HG03280 (cell line): ENCODE data around the gene GHRL.
A peak's percentile ranks its signal among the peaks of the same experiment; 100 is the strongest.
"Not testable (repeated sequence)": the region's sequence is repeated elsewhere in the genome, so short reads cannot be mapped to it uniquely, and the experiment has no call there.

Experiments used
- ATAC-seq: cut with Tn5 transposase; IDR thresholded peaks from one replicate; pipeline ENCODE4 v1.9.1; 2021; ENCODE audit warnings: mild to moderate bottlenecking, moderate library complexity; ENCODE audit not compliant: unreplicated experiment

The GHRL gene

DNA sequence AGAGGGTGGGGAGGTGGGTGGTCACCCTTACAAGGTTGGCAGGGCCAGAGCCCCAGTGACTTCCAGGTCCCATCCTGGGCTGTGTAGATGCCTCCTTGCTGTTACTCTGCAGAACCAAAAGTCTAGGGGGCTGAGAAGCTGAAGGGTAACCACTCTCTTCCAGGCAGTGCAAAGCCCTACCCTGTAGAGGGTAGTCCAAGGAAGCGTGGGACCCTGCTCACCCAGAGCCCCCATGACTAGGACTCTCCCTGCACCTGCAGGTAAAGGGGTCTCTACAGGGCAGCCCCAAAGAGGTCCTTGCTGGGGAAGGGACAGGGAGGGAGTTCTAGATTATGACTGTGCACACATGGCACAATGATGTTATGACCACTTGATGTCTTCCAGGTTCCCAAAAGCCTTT lies 14.2 kb downstream of the GHRL start:
- no peak for ATAC-seq

DNA sequence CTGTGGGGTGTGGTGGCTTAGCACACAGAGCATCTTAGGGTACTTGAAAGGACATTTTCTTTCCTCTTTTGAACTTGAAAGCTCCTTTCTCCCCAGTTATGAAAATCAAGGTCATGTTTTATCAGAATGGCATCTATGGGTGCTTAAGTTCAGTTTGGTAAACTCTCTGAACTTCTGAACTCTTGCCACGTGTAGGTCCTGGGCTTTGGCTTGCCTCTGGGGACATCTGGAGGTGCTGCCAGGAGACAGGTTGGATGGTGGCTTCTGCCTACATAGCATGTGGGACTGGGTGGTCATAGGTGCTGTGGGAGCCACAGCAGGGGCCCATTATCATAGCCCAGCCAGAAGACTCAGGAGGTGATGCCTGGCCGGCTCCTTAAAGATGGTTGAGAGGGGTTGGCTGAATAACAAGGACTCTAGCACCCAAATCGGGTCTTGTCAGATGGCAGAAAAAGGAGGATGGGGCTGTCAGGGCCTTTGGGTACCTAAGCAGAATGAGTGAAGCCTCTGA lies 15.6 kb downstream of the GHRL start:
- no peak for ATAC-seq

DNA sequence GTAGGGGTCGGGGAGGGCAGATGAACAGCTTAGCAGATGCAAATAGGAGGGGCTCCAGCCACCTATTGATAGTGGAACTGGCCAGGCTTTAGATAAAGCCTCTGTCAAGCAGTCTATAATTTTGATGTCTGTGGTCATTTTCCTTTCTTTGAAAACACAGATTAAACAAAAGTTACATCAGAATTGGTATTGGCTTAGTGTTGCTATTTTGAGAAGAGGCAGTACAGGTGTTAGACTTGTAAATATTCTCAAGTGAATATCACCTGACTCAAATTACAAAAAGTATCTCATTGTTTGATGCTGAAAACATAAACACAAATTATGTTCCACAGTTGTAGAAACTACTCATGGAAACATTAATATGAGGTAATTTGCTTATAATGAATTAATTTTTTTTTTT lies 18.1 kb downstream of the GHRL start:
- no peak for ATAC-seq

DNA sequence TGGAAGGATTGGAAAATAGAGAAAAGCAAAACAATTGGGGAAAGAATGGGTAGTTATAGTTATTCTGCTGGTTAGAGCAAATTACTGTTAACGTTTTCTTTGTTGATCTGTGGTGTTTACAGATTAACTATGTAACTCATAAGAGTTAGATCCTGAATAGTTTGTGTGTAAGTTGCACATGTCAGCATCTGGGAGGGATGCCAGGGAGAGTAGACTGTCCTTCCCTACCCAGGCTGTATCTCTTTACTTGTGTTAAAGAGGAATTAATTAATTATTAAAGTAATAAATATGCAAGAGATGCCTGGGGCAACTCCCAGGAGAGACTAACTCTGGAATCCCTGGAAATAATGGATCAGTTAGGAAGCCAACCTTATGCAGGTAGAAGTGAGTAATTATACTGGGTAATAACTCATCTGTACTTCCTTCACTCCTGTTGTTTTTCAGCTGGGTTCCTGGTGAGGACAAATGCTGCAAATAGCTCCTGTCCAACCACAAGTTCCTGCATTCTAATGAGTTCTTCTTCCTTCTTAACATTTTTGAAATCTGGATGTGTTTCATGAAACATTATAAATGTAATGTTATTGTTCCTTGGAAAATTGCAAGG lies 18.9 kb downstream of the GHRL start:
- ATAC-seq: no peak

DNA sequence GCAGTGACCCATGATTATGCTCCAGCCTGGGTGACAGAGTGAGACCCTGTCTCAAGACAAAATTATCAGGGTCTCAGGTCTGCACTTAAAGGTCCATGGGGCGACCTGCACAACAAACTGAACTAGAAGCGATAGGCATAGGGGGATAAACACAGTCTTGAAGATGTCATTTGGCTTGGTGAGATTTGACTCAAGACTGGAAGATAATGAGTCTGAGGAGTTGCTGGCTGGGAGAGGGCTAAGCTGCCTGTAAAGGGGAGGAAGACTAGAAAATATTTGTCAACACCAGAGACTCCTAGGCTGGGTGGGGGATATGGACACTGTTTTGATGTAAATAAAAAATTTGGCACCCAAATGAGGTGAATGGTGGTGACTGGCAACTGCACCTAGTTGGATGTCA lies 19.8 kb downstream of the GHRL start:
- no peak for ATAC-seq

DNA sequence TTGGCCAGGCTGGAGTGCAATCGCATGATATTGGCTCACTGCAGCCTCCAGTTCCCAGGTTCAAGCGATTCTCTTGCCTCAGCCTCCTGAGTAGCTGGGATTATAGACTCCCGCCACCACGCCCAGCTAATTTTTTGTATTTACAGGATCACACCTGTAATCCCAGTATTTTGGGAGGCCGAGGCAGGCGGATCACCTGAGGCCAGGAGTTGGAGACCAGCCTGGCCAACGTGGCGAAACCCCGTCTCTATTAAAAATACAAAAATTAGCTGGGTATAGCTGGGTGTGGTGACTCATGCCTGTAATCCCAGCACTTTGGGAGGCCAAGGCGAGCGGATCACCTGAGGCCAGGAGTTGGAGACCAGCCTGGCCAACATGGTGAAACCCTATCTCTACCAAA lies 20.3 kb downstream of the GHRL start:
- ATAC-seq: not testable (repeated sequence)

DNA sequence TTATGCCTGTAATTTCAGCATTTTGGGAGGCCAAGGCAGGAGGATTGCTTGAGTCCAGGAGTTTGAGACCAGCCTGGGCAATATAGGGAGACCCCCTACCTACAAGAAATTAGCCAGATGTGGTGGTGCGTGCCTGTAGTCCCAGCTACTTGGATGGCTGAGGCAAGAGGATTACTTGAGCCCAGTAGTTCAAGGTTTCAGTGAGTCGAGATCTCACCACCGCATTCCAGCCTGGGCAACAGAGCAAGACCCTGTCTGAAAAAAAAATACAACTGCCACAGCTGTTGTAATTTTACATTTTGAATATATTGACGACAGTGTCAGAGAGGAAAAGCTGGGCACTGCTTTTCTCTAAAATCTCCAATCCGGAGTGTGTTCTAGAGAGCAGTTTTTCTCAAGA lies 23.3 kb downstream of the GHRL start:
- no peak for ATAC-seq

DNA sequence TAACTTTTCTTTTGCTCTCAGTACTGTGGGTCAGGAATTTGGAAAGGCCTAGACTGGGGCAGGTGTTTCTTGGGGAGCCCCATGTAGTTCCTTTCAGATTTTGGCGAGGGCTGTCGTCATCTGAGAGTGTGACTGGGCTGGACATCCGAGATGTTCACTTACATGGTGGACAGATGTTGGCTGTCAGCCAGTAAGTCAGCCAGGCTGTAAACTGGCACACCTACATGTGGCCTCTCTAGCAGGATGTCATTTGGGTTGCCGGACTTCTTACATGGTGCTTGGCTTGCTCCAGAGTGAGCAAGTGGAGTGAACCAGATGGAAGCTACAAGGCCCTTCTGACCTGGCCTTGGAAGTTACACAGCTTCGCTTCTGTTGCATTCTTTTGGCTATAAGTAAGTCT lies 23.8 kb downstream of the GHRL start:
- ATAC-seq: no peak

DNA sequence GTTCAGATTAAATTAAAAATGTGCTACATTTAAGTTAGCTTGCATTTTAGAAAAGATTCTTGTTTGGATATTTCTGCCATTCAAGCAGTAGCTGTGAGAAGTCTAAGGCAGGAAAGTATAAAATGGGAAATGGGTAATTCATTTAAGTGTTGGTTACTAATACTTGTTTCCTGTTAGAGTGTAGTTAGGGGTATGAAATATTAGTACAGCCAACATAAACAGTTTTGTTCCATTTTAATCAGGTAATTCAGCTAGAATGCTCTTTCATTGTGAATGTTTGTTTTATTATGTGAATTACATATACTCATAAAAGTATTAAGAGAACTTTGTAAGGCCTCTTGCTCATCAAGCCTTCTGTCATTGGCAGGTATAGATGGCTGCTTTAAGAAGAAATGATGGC lies 24.6 kb downstream of the GHRL start:
- ATAC-seq: no peak

DNA sequence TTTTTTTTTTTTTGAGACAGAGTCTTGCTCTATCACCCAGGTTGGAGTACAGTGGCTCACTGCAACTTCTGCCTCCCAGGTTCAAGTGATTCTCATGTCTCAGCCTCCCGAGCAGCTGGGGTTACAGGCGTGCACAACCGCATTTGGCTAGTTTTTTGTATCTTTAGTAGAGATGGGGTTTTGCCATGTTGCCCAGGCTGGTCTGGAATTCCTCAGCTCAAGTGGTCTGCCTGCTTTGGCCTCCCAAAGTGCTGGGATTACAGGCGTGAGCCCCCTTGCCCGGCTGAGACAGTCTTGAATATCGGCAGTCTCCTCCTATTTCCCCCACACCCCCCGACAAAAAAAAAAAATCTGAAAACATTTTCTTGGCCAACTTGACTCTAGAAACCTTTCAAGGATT lies 25.8 kb downstream of the GHRL start:
- not testable (repeated sequence) for ATAC-seq

DNA sequence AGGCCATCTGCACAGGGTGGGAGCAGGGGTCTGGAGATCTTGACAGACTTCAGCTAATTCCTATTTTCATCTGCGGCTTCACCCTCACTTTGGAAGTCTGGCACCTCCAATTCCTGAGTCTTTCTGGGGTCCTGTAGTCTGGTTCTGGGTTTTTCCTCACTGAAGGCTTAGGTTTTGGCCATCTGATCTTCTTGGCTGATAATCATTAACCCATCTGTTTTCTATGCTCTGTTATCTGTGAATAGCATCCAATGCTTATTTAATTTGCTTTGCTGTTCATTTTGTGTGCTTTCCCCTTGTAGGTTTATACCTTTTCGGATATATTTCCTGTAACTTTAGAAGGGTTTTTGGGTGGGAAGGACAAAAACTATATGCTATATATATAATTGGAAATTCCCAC lies 26.9 kb downstream of the GHRL start:
- ATAC-seq: no peak

DNA sequence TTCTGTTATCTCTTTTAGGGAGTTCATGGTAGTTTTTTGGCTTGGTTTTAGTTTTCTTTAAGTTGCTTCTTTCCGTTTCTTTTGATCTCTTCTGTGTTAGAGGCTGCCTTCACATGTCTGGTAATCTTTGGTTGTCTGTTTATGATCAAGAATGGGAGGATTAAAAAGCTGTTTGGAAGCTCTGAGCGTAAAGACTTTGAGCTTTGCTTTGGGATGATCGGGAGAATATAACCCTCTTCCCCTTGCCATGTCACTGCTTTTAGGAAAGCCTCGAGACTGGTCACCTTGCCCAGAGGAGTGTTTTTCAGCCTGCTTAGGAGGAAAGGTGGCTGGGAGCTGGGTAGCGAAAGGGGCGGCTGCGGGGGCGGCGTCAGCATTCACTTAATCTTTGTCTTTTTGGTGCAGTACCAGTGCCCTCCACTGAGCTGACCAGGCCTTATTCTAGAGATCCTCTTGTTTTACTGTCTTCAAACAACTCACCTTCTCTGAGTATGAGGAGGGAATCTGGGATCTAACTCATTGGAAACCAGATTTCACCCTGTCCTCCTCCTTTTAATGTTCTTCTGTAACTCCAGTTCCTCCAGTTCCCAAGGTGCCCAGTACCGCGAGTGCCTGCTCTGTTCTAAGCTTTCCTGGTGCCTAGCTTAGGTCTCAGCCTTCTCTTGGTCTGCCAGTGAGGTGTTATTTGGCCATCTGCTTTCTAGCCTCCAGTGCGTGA lies 28.9 kb downstream of the GHRL start:
- ATAC-seq: peak; percentile 62

DNA sequence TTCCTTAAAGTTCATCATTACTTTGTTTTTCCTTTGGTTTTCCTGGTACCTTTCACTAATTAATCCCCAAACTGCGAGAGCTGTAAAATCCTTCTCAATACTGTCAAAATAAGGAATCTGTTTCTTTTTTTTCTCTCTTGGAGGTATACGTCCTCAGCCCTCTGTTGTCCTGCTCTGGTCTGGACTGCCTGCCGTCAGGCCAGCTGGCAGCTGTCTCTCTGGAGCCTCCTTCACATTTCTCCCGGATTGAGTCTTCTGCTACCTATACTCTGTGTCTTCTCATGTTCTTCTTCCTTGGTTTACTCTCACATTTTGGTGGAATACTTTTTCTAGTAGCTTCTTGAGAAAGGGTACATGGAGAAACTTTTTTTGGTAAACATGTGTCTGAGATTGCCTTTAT lies 30.7 kb downstream of the GHRL start:
- no peak for ATAC-seq

DNA sequence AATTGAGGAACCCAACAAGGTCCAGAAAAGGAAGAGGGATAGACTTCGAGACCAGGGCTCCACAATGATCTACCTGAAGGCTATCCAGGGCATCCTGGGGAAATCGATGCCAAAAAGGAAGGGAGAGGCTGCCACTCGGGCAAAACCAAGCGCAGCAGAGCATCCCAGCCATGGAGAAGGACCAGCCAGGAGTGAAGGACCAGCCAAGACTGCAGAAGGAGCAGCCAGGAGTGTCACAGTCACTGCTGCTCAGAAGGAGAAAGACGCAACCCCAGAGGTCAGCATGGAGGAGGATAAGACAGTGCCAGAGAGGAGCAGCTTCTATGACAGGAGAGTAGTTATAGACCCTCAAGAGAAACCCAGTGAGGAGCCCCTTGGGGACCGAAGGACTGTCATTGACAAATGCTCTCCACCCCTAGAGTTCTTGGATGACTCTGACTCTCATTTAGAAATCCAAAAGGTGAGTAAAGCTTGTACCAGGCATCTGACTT lies 32.5 kb downstream of the GHRL start:
- ATAC-seq: no peak

DNA sequence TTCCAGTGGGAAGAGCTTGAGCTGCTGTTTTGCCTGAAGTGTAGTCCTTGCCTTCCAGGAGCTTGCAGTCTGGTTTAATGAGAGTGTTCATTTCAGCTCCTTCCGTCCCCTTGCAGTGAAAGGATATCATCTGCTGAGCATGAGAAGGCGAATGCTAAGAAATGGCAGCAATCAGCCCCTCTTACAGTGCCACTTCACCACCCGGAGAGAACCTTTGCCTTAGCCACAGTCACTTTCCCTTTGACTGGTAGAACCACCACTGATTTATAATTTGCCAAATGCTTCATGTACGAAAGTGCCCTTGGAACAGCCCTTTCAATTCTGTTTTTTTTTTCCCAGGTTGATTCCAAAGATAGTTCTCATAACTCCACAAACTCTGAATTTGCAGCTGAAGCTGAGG lies 32.9 kb downstream of the GHRL start:
- ATAC-seq: no peak

DNA sequence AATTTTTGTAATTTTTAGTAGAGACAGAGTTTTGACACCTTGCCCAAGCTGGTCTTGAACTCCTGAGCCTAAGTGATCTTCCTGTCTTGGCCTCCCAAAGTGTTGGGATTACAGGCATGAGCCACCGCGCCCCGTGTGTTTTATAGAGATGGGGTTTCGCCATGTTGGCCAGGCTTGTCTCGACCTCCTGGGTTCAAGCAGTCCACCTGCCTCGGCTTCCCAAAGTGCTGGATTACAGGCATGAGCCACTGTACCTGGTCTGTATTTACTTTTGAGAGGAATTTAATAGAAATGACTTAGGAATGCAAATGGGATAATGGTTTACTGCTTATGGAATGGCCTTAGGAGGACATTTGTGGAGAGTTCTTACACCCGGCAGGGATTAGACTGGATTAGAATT lies 33.7 kb downstream of the GHRL start:
- ATAC-seq: no peak

DNA sequence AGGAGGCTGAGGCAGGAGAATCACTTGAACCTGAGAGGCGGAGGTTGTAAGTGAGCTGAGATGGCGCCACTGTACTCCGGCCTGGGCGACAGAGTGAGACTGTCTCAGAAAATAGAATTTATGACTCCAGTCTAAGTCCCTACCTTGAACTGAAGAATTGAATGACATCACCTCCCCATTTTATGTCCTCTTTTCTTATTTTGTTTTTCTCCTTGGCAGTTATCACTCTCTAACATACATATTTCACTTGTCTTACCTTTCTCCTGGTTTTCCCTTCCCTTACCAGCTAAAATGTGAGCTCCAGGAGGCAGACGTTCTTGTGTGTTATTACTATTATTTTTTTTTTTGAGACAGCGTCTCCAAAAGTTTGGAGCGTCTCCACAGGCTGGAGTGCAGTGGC lies 36.9 kb downstream of the GHRL start:
- no peak for ATAC-seq

DNA sequence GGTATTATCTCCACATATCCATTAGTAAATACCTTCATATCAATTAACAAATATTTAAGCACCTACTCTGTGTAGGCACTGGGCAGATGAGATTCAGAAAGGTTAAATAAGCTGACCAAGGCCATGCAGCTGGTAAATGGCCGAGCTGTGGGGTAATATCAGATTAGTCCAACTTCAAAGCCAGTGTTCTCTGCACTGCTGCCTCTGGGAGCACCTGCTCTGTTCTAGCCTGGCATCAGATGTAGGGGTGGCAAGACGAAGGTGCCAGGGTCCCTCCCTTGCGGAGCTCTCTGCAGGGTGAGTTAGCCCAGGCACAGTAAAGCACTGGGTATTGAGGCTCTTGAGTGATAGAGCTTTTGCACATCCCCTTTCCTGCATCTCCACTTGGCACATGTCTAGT lies 39.0 kb downstream of the GHRL start:
- ATAC-seq: no peak

DNA sequence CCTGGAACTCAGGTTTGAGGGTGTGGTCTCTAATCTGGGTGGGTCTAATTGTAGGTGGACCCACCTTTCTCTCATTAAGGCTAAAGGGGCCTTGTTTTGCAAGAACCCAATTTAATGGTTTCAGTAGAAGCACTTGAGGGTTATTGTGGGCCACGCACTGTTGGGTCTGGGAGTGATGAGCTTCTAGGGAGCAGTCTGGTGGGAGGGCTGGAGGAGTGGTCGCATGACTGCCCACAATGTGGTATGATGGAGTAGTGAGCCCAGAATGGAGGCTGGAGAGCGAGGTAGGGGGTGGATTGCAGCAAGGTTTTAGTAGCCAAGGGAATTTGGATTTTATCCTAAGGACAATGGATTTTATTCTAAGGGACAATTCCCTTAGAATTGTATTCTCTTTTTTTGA lies 41.7 kb downstream of the GHRL start:
- no peak for ATAC-seq

DNA sequence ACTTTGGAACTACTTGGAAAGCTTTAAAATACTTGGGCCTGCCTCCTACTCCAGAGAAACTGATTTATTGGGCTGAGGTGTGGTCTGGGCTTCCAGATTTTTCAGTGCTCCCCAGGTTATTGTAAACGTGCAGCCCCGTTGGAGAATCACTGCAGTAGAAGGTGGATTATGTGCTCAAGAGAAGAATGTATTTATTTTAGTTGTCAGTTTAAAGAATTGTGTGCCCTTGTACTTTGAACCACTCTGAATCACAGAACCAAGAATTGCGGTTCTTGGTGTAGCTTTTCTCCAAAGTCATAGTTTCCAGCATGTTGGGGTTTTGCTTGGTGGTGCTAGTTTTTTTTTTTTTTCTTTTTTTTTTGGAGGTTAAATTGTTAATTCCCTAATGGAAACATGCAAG lies 42.9 kb downstream of the GHRL start:
- ATAC-seq: no peak

DNA sequence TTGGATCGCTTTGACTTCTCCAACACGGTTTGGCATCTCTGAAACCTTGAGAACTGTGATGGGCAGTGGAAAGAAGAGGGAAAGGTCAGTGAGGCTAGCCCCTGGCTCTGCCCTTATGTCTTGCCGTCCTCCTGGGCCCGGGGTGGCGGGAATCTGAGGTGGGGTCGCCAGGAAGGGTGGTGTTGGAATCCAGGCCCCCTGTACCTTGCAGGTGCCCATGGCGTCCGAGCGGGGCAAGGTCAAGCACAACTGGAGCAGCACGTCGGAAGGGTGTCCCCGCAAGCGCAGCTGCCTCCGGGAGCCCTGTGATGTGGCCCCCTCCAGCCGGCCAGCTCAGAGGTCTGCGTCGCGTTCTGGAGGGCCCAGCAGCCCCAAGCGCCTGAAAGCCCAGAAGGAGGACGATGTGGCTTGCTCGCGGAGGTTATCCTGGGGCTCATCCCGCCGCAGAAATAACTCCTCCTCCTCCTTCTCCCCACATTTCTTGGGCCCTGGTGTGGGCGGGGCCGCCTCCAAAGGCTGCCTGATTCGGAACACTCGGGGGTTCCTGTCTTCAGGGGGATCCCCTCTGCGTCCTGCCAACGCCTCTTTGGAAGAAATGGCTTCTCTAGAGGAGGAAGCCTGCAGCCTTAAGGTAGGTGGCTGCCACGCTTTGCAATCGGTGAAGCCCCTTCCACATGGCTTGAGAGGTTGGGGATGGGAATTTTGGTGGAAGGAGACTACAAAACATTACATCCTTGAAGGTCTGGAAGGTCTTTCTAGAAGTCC lies 43.6 kb downstream of the GHRL start:
- ATAC-seq: no peak
